ENCODE measurements around the gene CBFA2T3.

Gene CBFA2T3

GRCh38 chr16:88974080-88974915 is 2.7 kb downstream of the CBFA2T3 start:
- DNase-seq, result no peak

GRCh38 chr16:88973415-88974050 is 3.5 kb downstream of the CBFA2T3 start:
- no peak for DNase-seq

- no peak for DNase-seq
These were observed 4.0 kb downstream of the CBFA2T3 start for GRCh38 chr16:88973007-88973410.

GRCh38 chr16:88972349-88972748 is 4.7 kb downstream of the CBFA2T3 start:
- no peak for DNase-seq

- DNase-seq, result no peak
These were observed 5.5 kb downstream of the CBFA2T3 start for GRCh38 chr16:88971371-88972097.

- no peak for DNase-seq
These were observed 6.4 kb downstream of the CBFA2T3 start for GRCh38 chr16:88970539-88971065.

GRCh38 chr16:88970050-88970449 is 7.0 kb downstream of the CBFA2T3 start:
- no peak for DNase-seq

GRCh38 chr16:88969361-88969831 is 7.6 kb downstream of the CBFA2T3 start:
- DNase-seq, result no peak

- DNase-seq, result no peak
These were observed 8.3 kb downstream of the CBFA2T3 start for GRCh38 chr16:88968589-88969280.

GRCh38 chr16:88967830-88968588 is 9.0 kb downstream of the CBFA2T3 start:
- DNase-seq, result no peak

- no peak for DNase-seq
These were observed 9.8 kb downstream of the CBFA2T3 start for GRCh38 chr16:88966986-88967829.

- DNase-seq, result no peak
These were observed 11.1 kb downstream of the CBFA2T3 start for GRCh38 chr16:88965826-88966480.

- DNase-seq, result no peak
These were observed 11.6 kb downstream of the CBFA2T3 start for GRCh38 chr16:88965411-88965810.

GRCh38 chr16:88964636-88965035 is 12.4 kb downstream of the CBFA2T3 start:
- no peak for DNase-seq

GRCh38 chr16:88963583-88963982 is 13.4 kb downstream of the CBFA2T3 start:
- DNase-seq, result no peak

- DNase-seq, result no peak
These were observed 14.4 kb downstream of the CBFA2T3 start for GRCh38 chr16:88962478-88963152.

GRCh38 chr16:88961011-88961410 is 16.0 kb downstream of the CBFA2T3 start:
- no peak for DNase-seq

- no peak for DNase-seq
These were observed 16.5 kb downstream of the CBFA2T3 start for GRCh38 chr16:88960516-88960915.

GRCh38 chr16:88959022-88959421 is 18.0 kb downstream of the CBFA2T3 start:
- DNase-seq, result no peak

All from activated CD8-positive, alpha-beta memory T cell treated with anti-CD3 and anti-CD28 coated beads, Interleukin-2, amount 50 U/mL, for 48 hours (primary cell).